Stomach (tissue), 9 donors: ENCODE data around the gene PGR. TPM values are rescaled to one million over a fixed set of nuclear protein-coding genes. Genes with fewer than 3 reads are reported as not detected.

Source experiments
- DNase-seq, 2 donors: peaks; one replicate each; pipeline versions ENCODE4 v3.0.0 to v3.0.0-alpha.2; 2013 to 2019
- H3K27ac ChIP-seq, 5 donors: fragments of 200-600 bp in 4 of 5; sonication (generic) in 4 of 5; one replicate each; pipeline ENCODE4 v1.5.1; 2013 to 2019; ENCODE audit warnings: mild to moderate bottlenecking in 1 of 5, moderate library complexity in 1 of 5
- H3K27me3 ChIP-seq, 3 donors: fragments of 200-600 bp; sonication (generic); one replicate each; pipeline ENCODE4 v1.5.1; 2017 to 2019; ENCODE audit warnings: mixed run types in 1 of 3
- H3K36me3 ChIP-seq, 4 donors: fragments of 200-600 bp; sonication (generic); 1 replicate in 3 of 4; 2 replicates in 1 of 4; pipeline ENCODE4 v1.5.1; 2016 to 2019
- H3K4me1 ChIP-seq, 4 donors: fragments of 200-600 bp; sonication (generic); one replicate each; pipeline ENCODE4 v1.5.1; 2016 to 2019
- H3K4me3 ChIP-seq, 4 donors: fragments of 200-600 bp; sonication (generic) in 3 of 4; one replicate each; pipeline ENCODE4 v1.5.1; 2016 to 2019; ENCODE audit warnings: mild to moderate bottlenecking in 1 of 4
- H3K9me3 ChIP-seq, 4 donors: fragments of 200-600 bp; sonication (generic); one replicate each; pipeline ENCODE4 v1.5.1; 2016 to 2019
- CTCF ChIP-seq, 7 experiments: fragments of 450-650 bp in 4 of 7; fragments of 200-600 bp in 3 of 7; sonication (generic) in 3 of 7; IDR thresholded peaks; one replicate each; pipeline ENCODE4 v1.5.1; 2016 to 2019; ENCODE audit warnings: antibody characterized with exemption in 7 of 7, control low read depth in 2 of 7, mild to moderate bottlenecking in 1 of 7
- EP300 ChIP-seq: sonication (generic); formaldehyde crosslinking; IDR thresholded peaks from one replicate; pipeline ENCODE4 v1.6.1; 2017; ENCODE audit warnings: antibody characterized with exemption
- POLR2A ChIP-seq, 4 donors: fragments of 450-650 bp; IDR thresholded peaks; one replicate each; pipeline ENCODE4 v1.6.1; 2016; ENCODE audit warnings: antibody characterized with exemption in 4 of 4, control low read depth in 2 of 4, mild to moderate bottlenecking in 1 of 4, moderate library complexity in 1 of 4
- POLR2AphosphoS5 ChIP-seq, 3 donors: sonication (generic); formaldehyde crosslinking; IDR thresholded peaks; one replicate each; pipeline ENCODE4 v1.6.1; 2016; ENCODE audit warnings: antibody characterized with exemption in 3 of 3
- WGBS, 5 donors: extraction: QIAGEN DNeasy Blood & Tissue Kit in 3 of 5; methylation state at CpG; one replicate each; pipeline versions ENCODE4 v1.1.5 to v1.1.7; 2013 to 2018; 5-methylcytosine and 5-hydroxymethylcytosine counted together
- intact Hi-C: fragments of 100-400 bp; cut with DNase I; formaldehyde crosslinking; loops from one replicate; pipeline ENCODE4 v1.15.1; 2023; ENCODE audit warnings: low total_unique reads
- polyA plus RNA-seq, 3 donors: library from polyadenylated mRNA; stranded (reverse); fragments of 200-250 nt; gene quantifications; one replicate each; pipeline ENCODE4 v1.2.3, GENCODE V29; 2013
- total RNA-seq, 5 donors: library from RNA; depleted of rRNA; stranded (reverse); fragments of >200 nt; gene quantifications; one replicate each; pipeline versions ENCODE4 v1.1.0 to v1.2.3, GENCODE V29; 2014 to 2016
- donor health status: healthy with polysubstance abuse.
- donor health status: Bipolar disorder and iron deficiency.
- donor health status: healthy.

Gene PGR
- total and polyA plus RNA-seq, 8 donors, result 0.03 to 8.2 (median 0.74) TPM

GRCh38 chr11:101158119-101158518 is 28.5 kb upstream of the PGR start:
- Histone ChIP-seq H3K4me3 (no peak overlapping the region), H3K27ac (no peak overlapping the region), H3K4me1 (no peaks in the 10 kb centered on the region), H3K36me3 (peaks cover 0 to 29% (median 0%) of the 10 kb centered on the region in 4 donors), H3K27me3 (no peaks in the 10 kb centered on the region), H3K9me3 (peaks cover 0 to 27% (median 20%) of the 10 kb centered on the region in 4 donors)
- 46 to 70% (median 61%) methylated on average over 2 of the region's 2 CpGs for WGBS, 5 donors
- DNase-seq, result no peak
- intact Hi-C loops, result no loop called here
- TF ChIP-seq EP300, result no peak
- no peak for TF ChIP-seq POLR2A (IDR thresholded peaks at IDR 0.05)
- no peak for TF ChIP-seq CTCF (IDR thresholded peaks at IDR 0.05)
- TF ChIP-seq POLR2AphosphoS5 (IDR thresholded peaks at IDR 0.05), result no peak

GRCh38 chr11:101138245-101138930 is 8.8 kb upstream of the PGR start:
- Histone ChIP-seq H3K9me3 (no peaks in the 10 kb centered on the region), H3K36me3 (no peaks in the 10 kb centered on the region), H3K27me3 (no peaks in the 10 kb centered on the region), H3K27ac (no peak overlapping the region), H3K4me1 (no peaks in the 10 kb centered on the region), H3K4me3 (no peak overlapping the region)
- 36 to 68% (median 53%) methylated on average over 1 of the region's 1 CpG for WGBS, 5 donors
- TF ChIP-seq EP300 (no peak), POLR2AphosphoS5 (IDR thresholded peaks at IDR 0.05) (no peak), CTCF (IDR thresholded peaks at IDR 0.05) (no peak), POLR2A (IDR thresholded peaks at IDR 0.05) (no peak)
- intact Hi-C loops, result no loop called here
- no peak for DNase-seq

GRCh38 chr11:101133190-101133589 is 3.6 kb upstream of the PGR start:
- intact Hi-C loops, result no loop called here
- Histone ChIP-seq H3K36me3 (no peaks in the 10 kb centered on the region), H3K27ac (no peak overlapping the region), H3K27me3 (peaks cover 0 to 32% (median 21%) of the 10 kb centered on the region in 3 donors), H3K4me3 (no peak overlapping the region), H3K4me1 (peaks cover 5 to 19% (median 16%) of the 10 kb centered on the region in 4 donors), H3K9me3 (no peaks in the 10 kb centered on the region)
- 67 to 86% (median 85%) methylated on average over 1 of the region's 1 CpG for WGBS, 5 donors
- TF ChIP-seq POLR2AphosphoS5 (IDR thresholded peaks at IDR 0.05) (no peak), POLR2A (IDR thresholded peaks at IDR 0.05) (no peak), EP300 (no peak), CTCF (IDR thresholded peaks at IDR 0.05) (no peak)
- no peak for DNase-seq

GRCh38 chr11:101128571-101129202 is 926 bp downstream of the PGR start:
- intact Hi-C loops, result no loop called here

More at GRCh38 chr11:101128571-101129202, 926 bp downstream of the PGR start:
- Histone ChIP-seq H3K4me3 (peak overlapping the region; percentile 52 to 67 (median 56)), H3K27me3 (peaks cover 0 to 58% (median 46%) of the 10 kb centered on the region in 3 donors), H3K4me1 (peaks cover 5 to 31% (median 29%) of the 10 kb centered on the region in 4 donors), H3K9me3 (no peaks in the 10 kb centered on the region), H3K27ac (peak overlapping the region in 2 of 5 donors; percentile 71 to 82), H3K36me3 (no peaks in the 10 kb centered on the region)
- peak in 1 of 2 donors; percentile 4 for DNase-seq
- TF ChIP-seq POLR2AphosphoS5 (IDR thresholded peaks at IDR 0.05) (no peak), EP300 (no peak), POLR2A (IDR thresholded peaks at IDR 0.05) (no peak)
- WGBS, 5 donors, result 3 to 9% (median 5%) methylated on average over 19 to 38 of the region's 38 CpGs
